SK-N-SH (cell line): ENCODE data around the gene NFASC. TPM values are rescaled to one million over a fixed set of nuclear protein-coding genes. Genes with fewer than 3 reads are reported as not detected.

Source experiments
- CTCF ChIA-PET: fragments of 300-600, 350-600 bp; formaldehyde crosslinking; extraction: SDS; loops from one replicate; lab custom pipeline; 2021; lab: Yijun Ruan, JAX
- POLR2A ChIA-PET: fragments of 350-600 bp; sonication (Branson Sonifier 250); formaldehyde crosslinking; extraction: SDS; loops from one replicate; lab custom pipeline; 2020; ENCODE audit warnings: antibody characterized with exemption, inconsistent platforms; lab: Yijun Ruan, JAX
- DNase-seq: peaks from one replicate; pipeline ENCODE4 v3.0.0; 2012
- H2AFZ ChIP-seq: fragments of 200-600 bp; sonication (generic); 2 replicates; pipeline ENCODE4 v1.8.1; 2016; ENCODE audit warnings: antibody characterized with exemption, mild to moderate bottlenecking, low read depth
- H3F3A ChIP-seq: fragments of 200-600 bp; sonication (generic); replicated peaks from 2 replicates; pipeline ENCODE3; 2016; ENCODE audit warnings: antibody characterized with exemption, mild to moderate bottlenecking; ENCODE audit not compliant: insufficient read depth
- H3K27ac ChIP-seq, 2 experiments: fragments of 200-500 bp in 1 of 2; fragments of 200-600 bp in 1 of 2; sonication (Bioruptor generic) in 1 of 2; sonication (generic), shearing (Covaris generic) in 1 of 2; 2 replicates each; pipeline versions ENCODE4 v1.5.1 to v1.6.1; 2014 to 2016; ENCODE audit warnings: low read depth in 2 of 2, inconsistent platforms in 1 of 2, low read length in 1 of 2, mild to moderate bottlenecking in 1 of 2, mixed read lengths in 1 of 2
- H3K27me3 ChIP-seq: fragments of 200-600 bp; sonication (generic), shearing (Covaris generic); 2 replicates; pipeline ENCODE4 v1.6.1; 2016; ENCODE audit warnings: mixed run types; ENCODE audit not compliant: insufficient read depth
- H3K36me3 ChIP-seq, 2 experiments: fragments of 200-500 bp in 1 of 2; fragments of 200-600 bp in 1 of 2; sonication (Bioruptor generic) in 1 of 2; sonication (generic) in 1 of 2; replicated peaks in 1 of 2; 2 replicates each; pipeline versions ENCODE3 to v1.5.1; 2014 to 2016; ENCODE audit warnings: low read length in 1 of 2, mild to moderate bottlenecking in 1 of 2; ENCODE audit not compliant: insufficient read depth in 2 of 2, control insufficient read depth in 1 of 2
- H3K4me1 ChIP-seq, 2 experiments: fragments of 200-500 bp in 1 of 2; fragments of 200-600 bp in 1 of 2; sonication (Bioruptor generic) in 1 of 2; sonication (generic), shearing (Covaris generic) in 1 of 2; 2 replicates each; pipeline versions ENCODE4 v1.5.1 to v1.6.1; 2014 to 2016; ENCODE audit warnings: low read depth in 1 of 2, low read length in 1 of 2, mixed run types in 1 of 2; ENCODE audit not compliant: insufficient read depth in 2 of 2, control insufficient read depth in 1 of 2
- H3K4me2 ChIP-seq: fragments of 200-600 bp; sonication (generic), shearing (Covaris generic); 2 replicates; pipeline ENCODE4 v1.6.1; 2017; ENCODE audit warnings: mixed run types
- H3K4me3 ChIP-seq, 2 experiments: fragments of 200-500 bp in 1 of 2; fragments of 200-600 bp in 1 of 2; sonication (Bioruptor generic) in 1 of 2; sonication (generic), shearing (Covaris generic) in 1 of 2; 2 replicates each; pipeline versions ENCODE4 v1.5.1 to v1.8.1; 2014 to 2016; ENCODE audit warnings: low read depth in 2 of 2, inconsistent platforms in 1 of 2, low read length in 1 of 2, mild to moderate bottlenecking in 1 of 2, mixed read lengths in 1 of 2, moderate library complexity in 1 of 2
- H3K79me2 ChIP-seq: fragments of 200-600 bp; sonication (generic); 2 replicates; pipeline ENCODE4 v1.8.1; 2017; ENCODE audit warnings: mild to moderate bottlenecking; ENCODE audit not compliant: insufficient read depth
- H3K9ac ChIP-seq: fragments of 200-600 bp; sonication (generic); 2 replicates; pipeline ENCODE4 v1.6.1; 2017; ENCODE audit warnings: mixed run types
- H3K9me2 ChIP-seq: fragments of 200-600 bp; sonication (generic); 2 replicates; pipeline ENCODE4 v1.6.1; 2017; ENCODE audit warnings: mixed run types
- H3K9me3 ChIP-seq: fragments of 200-600 bp; sonication (generic); 2 replicates; pipeline ENCODE4 v1.6.1; 2017; ENCODE audit warnings: mixed run types, mild to moderate bottlenecking, moderate library complexity
- H4K20me1 ChIP-seq: fragments of 200-600 bp; sonication (generic); 2 replicates; pipeline ENCODE4 v1.6.1; 2017; ENCODE audit warnings: mild to moderate bottlenecking, mixed run types; ENCODE audit not compliant: insufficient read depth
- CHD2 ChIP-seq: fragments of 150-350 bp; IDR thresholded peaks from 2 replicates; pipeline ENCODE4 v1.6.1; 2018; ENCODE audit warnings: low read length; ENCODE audit not compliant: partially characterized antibody
- ELF1 ChIP-seq: IDR thresholded peaks from 2 replicates; pipeline ENCODE4 v1.4.0; 2012
- EP300 ChIP-seq, 2 experiments: IDR thresholded peaks; 2 replicates each; pipeline versions ENCODE4 v1.4.0 to v1.6.1; 2012; ENCODE audit warnings: borderline replicate concordance in 1 of 2, low read depth in 1 of 2, low read length in 1 of 2
- EZH2phosphoT487 ChIP-seq: fragments of 200-600 bp; sonication (generic); IDR thresholded peaks from 2 replicates; pipeline ENCODE4 v1.6.1; 2017; ENCODE audit warnings: low read depth, mixed run types, mild to moderate bottlenecking, antibody characterized with exemption, moderate library complexity, borderline replicate concordance
- FOXJ3 ChIP-seq: sonication (generic); formaldehyde crosslinking; IDR thresholded peaks from 2 replicates; pipeline ENCODE4 v1.5.1; 2020; ENCODE audit warnings: mild to moderate bottlenecking, missing genetic modification reagents
- JUND ChIP-seq: IDR thresholded peaks from 2 replicates; pipeline ENCODE4 v1.4.0; 2012
- MAX ChIP-seq: IDR thresholded peaks from 2 replicates; pipeline ENCODE4 v1.4.0; 2012; ENCODE audit warnings: low read depth
- MXI1 ChIP-seq: IDR thresholded peaks from 2 replicates; pipeline ENCODE4 v1.6.1; 2012; ENCODE audit warnings: mild to moderate bottlenecking, low read depth, low read length, improper control_type of control experiment
- NRF1 ChIP-seq: IDR thresholded peaks from 2 replicates; pipeline ENCODE4 v1.6.1; 2012; ENCODE audit warnings: low read depth, mild to moderate bottlenecking, low read length
- POLR2AphosphoS5 ChIP-seq: IDR thresholded peaks from 2 replicates; pipeline ENCODE4 v1.6.1; 2012; ENCODE audit warnings: low read depth, low read length
- RXRA ChIP-seq: IDR thresholded peaks from 2 replicates; pipeline ENCODE4 v1.4.0; 2012; ENCODE audit warnings: low read depth, mild to moderate bottlenecking, borderline replicate concordance
- SIN3A ChIP-seq: IDR thresholded peaks from 2 replicates; pipeline ENCODE4 v1.6.1; 2012; ENCODE audit warnings: low read depth, mild to moderate bottlenecking, low read length, moderate library complexity, borderline replicate concordance
- SMC3 ChIP-seq: IDR thresholded peaks from 2 replicates; pipeline ENCODE4 v1.6.1; 2012; ENCODE audit warnings: low read depth, low read length, improper control_type of control experiment
- TAF1 ChIP-seq: IDR thresholded peaks from 2 replicates; pipeline ENCODE4 v1.6.1; 2012; ENCODE audit warnings: low read depth, mild to moderate bottlenecking, low read length, moderate library complexity, borderline replicate concordance
- TCF12 ChIP-seq: IDR thresholded peaks from 2 replicates; pipeline ENCODE4 v1.4.0; 2012
- USF2 ChIP-seq: fragments of 150-350 bp; IDR thresholded peaks from 2 replicates; pipeline ENCODE4 v1.6.1; 2017; ENCODE audit warnings: antibody characterized with exemption, low read length, low read depth, borderline replicate concordance
- YY1 ChIP-seq: IDR thresholded peaks from 2 replicates; pipeline ENCODE4 v1.4.0; 2012; ENCODE audit warnings: low read depth, mild to moderate bottlenecking
- WGBS: methylation state at CpG from one replicate; pipeline ENCODE4 v1.1.6; 2017; ENCODE audit warnings: low lambda C conversion rate; 5-methylcytosine and 5-hydroxymethylcytosine counted together
- polyA plus RNA-seq, 3 experiments: library from polyadenylated mRNA; depleted of rRNA; stranded (reverse); fragments of >200 nt; gene quantifications; 2 replicates each; pipeline ENCODE4 v1.2.3, GENCODE V29; 2012
- TF ChIP-seq, protein P1 (sequence below): IDR thresholded peaks from 2 replicates; pipeline ENCODE4 v1.4.0; 2012; ENCODE audit warnings: low read depth, borderline replicate concordance

Gene NFASC
- polyA plus RNA-seq, 1 of the 3 experiments (the other 2 are of a cell fraction): 6.0 TPM

DNA sequence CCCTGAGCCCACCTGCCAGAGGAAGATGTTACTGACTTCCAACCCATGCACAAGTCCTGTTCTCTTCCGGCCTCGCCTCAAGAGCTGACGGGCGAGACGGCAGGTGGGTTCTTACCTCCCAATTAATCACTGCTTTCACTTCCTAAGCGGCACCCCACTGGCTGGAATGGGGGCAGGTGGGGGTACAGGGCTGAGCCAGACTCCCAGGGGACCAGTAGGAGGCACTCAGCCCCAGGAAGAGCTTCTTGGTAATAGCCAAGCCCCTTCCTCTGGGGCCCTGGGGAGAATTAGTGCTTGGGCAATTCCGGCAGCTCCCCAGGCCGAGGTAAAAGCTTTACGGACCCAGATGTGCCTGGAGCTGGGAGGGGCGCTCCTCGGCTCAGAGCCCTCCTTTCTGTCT lies 182.0 kb downstream of the NFASC start (continued):
- TF ChIP-seq, protein P1, sequence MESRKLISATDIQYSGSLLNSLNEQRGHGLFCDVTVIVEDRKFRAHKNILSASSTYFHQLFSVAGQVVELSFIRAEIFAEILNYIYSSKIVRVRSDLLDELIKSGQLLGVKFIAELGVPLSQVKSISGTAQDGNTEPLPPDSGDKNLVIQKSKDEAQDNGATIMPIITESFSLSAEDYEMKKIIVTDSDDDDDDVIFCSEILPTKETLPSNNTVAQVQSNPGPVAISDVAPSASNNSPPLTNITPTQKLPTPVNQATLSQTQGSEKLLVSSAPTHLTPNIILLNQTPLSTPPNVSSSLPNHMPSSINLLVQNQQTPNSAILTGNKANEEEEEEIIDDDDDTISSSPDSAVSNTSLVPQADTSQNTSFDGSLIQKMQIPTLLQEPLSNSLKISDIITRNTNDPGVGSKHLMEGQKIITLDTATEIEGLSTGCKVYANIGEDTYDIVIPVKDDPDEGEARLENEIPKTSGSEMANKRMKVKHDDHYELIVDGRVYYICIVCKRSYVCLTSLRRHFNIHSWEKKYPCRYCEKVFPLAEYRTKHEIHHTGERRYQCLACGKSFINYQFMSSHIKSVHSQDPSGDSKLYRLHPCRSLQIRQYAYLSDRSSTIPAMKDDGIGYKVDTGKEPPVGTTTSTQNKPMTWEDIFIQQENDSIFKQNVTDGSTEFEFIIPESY: no peak
- TF ChIP-seq FOXJ3 (CRISPR knock-in tag) (no peak), JUND (no peak)
- TF ChIP-seq, all 33 proteins: peak for 0

DNA sequence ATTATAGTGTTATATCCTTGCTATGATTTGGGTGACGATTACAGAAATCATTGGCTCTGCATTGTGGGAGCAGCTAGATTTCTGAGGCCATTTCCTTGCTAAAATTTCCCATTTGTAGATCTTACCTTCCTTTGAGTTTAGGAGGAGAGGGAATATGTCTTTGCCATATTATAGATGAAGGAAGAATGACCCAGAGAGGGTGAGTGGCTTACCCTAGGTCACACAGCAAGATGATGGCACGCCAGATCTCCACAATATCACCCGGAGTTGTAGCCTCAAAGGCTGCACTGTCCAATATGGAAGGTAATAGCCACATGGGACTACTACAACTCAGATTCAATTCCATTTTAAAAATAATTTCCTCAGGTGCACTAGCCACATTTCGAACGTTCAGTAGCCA lies 182.6 kb downstream of the NFASC start:
- no peaks in the 10 kb centered on the region for H3K9me2 ChIP-seq
- WGBS: 47% methylated on average over 5 of the region's 5 CpGs
- no peaks in the 10 kb centered on the region for H4K20me1 ChIP-seq
- TF ChIP-seq, protein P1: no peak
- no peak for TF ChIP-seq NRF1
- TF ChIP-seq EZH2phosphoT487: no peak
- TF ChIP-seq ELF1: no peak
- TF ChIP-seq TCF12: no peak
- TF ChIP-seq RXRA: no peak
- TF ChIP-seq FOXJ3 (CRISPR knock-in tag): no peak
- no peak for TF ChIP-seq MXI1
- no peak for TF ChIP-seq POLR2AphosphoS5
- TF ChIP-seq TAF1: no peak
- no peak for TF ChIP-seq EP300 (IDR thresholded peaks at IDR 0.05; ENCODE audit: borderline replicate concordance in 1 of 2, low read depth in 1 of 2, low read length in 1 of 2)
- TF ChIP-seq SIN3A: no peak
- TF ChIP-seq SMC3: no peak
- no peak for TF ChIP-seq USF2
- no peak for TF ChIP-seq YY1
- TF ChIP-seq MAX: no peak
- no peak for TF ChIP-seq CHD2
- no peak overlapping the region for H2AFZ ChIP-seq
- POLR2A ChIA-PET: no interaction called here
- H3F3A ChIP-seq: no peaks in the 10 kb centered on the region
- H3K27ac ChIP-seq: no peak overlapping the region
- H3K27me3 ChIP-seq: peaks cover 7% of the 10 kb centered on the region
- H3K4me3 ChIP-seq: no peak overlapping the region
- no peak overlapping the region for H3K9ac ChIP-seq
- DNase-seq: no peak
- no peaks in the 10 kb centered on the region for H3K79me2 ChIP-seq
- no peak overlapping the region for H3K4me2 ChIP-seq
- H3K36me3 ChIP-seq: no peaks in the 10 kb centered on the region
- no peaks in the 10 kb centered on the region; a peak in 1 of 4 replicates for H3K4me1 ChIP-seq
- no peaks in the 10 kb centered on the region for H3K9me3 ChIP-seq
- CTCF ChIA-PET: interaction anchor here (1.3 to 18.8 kb wide), 5 partner anchors 9 to 111 kb away, joined by 3 to 756 read pairs (median 5); partner anchors contain the start of gene CNTN2
